HG02610 (cell line): ENCODE results near the gene POC1A.

Source experiments
- ATAC-seq: cut with Tn5 transposase; IDR thresholded peaks from one replicate; pipeline ENCODE4 v1.9.1; 2021; ENCODE audit warnings: mild to moderate bottlenecking, moderate library complexity; ENCODE audit not compliant: unreplicated experiment

The POC1A gene

GRCh38 chr3:52070724-52071621, 83.2 kb downstream of the POC1A start:
- no peak for ATAC-seq

DNA sequence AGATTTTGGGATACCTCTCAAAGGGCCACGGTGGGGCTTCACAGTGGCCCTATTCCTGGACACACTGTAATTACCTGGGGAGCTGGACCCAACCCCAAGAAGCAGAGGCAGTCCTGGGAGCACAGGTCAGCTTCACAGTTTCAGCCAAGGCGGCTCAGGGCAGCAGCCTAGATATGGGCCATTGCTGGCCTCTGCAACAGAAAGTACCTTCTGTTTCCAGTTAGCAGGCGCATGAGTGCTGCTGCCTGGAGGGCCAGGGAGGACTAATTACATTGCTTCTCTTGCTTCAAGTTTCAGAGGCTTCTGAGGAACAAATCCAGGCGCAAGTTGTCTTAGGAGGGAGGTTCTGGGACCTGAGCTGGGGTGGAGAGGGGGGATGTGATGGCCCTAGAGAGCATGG, 84.4 kb downstream of the POC1A start:
- ATAC-seq, result no peak

DNA sequence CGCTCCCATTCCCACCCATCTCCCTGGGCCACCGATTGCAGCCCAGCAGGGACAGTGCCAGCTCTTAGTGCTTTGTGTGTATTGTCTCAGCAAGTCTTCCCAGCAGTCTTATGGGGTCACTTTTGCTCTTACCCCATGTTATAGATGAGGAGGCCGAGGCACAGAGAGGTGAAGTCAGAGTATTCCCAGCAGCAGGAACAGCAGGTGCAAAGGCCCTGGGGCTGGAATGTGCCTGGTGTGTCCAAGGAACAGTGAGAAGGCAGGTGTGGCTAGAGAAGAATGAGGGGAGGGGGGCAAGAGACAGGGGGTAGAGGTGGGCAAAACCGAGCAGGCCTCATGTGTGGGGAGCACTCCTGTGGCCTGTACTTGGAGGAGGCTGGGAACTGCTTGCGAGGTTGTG, 85.1 kb downstream of the POC1A start:
- ATAC-seq, result no peak

GRCh38 chr3:52068730-52069129, 85.5 kb downstream of the POC1A start:
- no peak for ATAC-seq

- ATAC-seq, result no peak
Observed at GRCh38 chr3:52068055-52068571, 86.1 kb downstream of the POC1A start.

DNA sequence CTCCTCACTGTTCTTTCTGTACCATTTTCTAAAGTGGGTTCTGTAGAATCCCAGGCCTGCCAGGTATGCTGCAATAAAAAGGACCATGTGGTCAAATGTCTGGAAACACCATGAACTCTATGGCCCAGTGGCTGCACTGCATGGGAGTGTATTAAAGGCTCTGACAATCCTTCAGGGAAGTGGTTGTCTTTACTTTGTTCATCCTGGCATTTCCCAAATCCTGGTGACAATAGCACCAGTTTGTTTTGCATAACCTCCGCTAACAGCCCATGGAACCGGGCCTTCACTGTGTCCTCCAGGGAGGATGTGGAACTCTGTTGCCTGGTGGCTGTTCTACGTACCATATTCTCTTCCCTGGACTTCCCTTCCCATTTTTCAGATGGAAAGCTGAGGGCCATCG, 86.7 kb downstream of the POC1A start:
- ATAC-seq, result no peak

DNA sequence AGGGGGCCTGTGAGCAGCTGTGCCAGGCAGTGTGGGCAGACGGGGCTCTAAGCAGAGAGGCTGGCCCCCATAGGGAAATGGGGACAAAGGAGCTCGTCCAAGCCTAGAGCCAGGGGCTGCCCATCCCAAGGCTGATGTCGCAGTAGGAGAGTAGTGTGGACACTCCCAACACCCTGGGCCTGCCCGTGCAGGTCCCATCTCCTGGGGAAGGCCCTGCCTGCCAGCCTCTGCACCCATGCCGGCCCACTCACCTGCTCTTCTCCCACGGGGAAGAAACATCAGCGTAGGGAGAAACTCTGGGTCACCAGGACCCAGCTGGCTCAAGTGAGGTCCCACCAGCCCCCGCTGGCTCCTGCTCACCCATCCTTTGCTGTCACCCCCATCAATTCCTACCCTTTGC, 87.2 kb downstream of the POC1A start:
- no peak for ATAC-seq

GRCh38 chr3:52065264-52065756, 88.9 kb downstream of the POC1A start:
- ATAC-seq, result no peak

DNA sequence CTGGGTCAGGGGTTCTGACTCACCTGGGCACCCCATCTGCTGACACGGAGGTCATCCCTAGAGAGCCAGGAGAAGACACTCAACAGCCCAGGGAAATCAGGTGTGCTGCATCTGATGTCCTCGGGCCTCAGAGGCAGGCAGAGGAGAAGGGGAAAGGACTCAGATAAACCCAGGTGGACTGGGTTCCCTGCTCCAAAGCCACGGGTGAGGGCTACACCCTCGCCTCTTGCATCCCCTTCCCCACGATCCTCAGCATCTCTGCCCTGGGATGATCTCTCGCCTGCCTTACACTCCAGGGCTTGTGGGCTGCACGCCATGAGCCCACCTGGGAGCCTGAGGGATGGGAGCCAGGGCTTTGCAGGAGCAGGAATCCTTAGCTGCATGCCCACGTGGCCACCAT, 89.7 kb downstream of the POC1A start:
- no peak for ATAC-seq

GRCh38 chr3:52063026-52063723, 91.0 kb downstream of the POC1A start:
- no peak for ATAC-seq

GRCh38 chr3:52062505-52062904, 91.7 kb downstream of the POC1A start:
- ATAC-seq, result peak; percentile 42

GRCh38 chr3:52061121-52061910, 92.9 kb downstream of the POC1A start:
- no peak for ATAC-seq

GRCh38 chr3:52059781-52060180, 94.4 kb downstream of the POC1A start:
- ATAC-seq, result no peak

DNA sequence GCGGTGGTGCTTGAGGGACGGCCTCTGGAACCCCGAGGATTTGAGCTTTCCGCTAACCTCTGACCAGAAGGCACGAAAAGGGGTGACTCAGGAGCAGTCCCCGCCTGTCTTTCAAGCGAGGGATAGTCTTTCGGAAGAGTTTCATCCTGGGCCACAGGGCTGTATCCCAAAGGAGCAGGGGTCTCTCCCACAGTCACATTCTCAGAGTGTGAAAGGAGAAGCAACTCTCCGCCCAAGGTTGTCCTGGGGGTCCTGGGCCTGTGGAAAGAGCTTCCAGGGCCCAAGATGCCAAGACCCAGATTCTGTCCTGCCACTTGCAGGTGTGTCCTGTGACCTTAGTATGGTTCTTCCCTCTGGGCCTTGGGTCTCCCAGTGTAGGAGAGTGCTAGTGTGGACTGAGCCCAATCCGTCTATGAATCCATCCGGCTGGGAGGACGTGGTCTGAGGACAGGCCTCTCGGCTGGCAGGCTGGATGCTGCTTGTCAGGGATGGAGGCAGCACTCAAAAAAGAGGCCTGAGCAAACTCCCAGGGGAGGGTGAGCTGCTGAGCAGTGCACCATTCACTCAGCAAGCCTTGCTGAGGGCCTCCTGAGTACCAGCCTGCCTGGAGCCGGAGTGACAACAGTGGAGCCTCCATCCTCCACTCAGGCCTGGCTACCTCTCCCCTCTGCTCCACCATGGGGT, 96.3 kb downstream of the POC1A start:
- ATAC-seq, result no peak

- ATAC-seq, result peak; percentile 83
Observed at GRCh38 chr3:52056968-52057811, 97.0 kb downstream of the POC1A start.

GRCh38 chr3:52056521-52056967, 97.7 kb downstream of the POC1A start, which contains the start of gene DUSP7:
DUSP7 (minus strand) TSS chr3:52056571; CDS start chr3:52056366, 205 bp downstream.
- ATAC-seq, result peak; percentile 20

- peak; percentile 3 for ATAC-seq
Observed at GRCh38 chr3:52055537-52056351, 98.5 kb downstream of the POC1A start.
